Uterus (tissue), 4 donors: ENCODE measurements around the gene FKBP7. TPM values are rescaled to one million over a fixed set of nuclear protein-coding genes. Genes with fewer than 3 reads are reported as not detected.
A peak's percentile ranks its signal among the peaks of the same experiment; 100 is the strongest.

Experiments used
- DNase-seq, 2 donors: peaks; one replicate each; pipeline ENCODE4 v3.0.0-alpha.2; 2019 to 2020
- H3K27ac ChIP-seq, 2 donors: fragments of 200-600 bp; sonication (generic); 1 replicate in 1 of 2; 2 replicates in 1 of 2; pipeline ENCODE4 v1.5.1; 2016 to 2018
- H3K27me3 ChIP-seq, 2 donors: fragments of 200-600 bp; sonication (generic); one replicate each; pipeline ENCODE4 v1.5.1; 2018 to 2019; ENCODE audit warnings: control low read depth in 1 of 2
- H3K36me3 ChIP-seq, 2 donors: fragments of 200-600 bp; sonication (generic); one replicate each; pipeline ENCODE4 v1.5.1; 2019; ENCODE audit warnings: control low read depth in 1 of 2
- H3K4me1 ChIP-seq, 2 donors: fragments of 200-600 bp; sonication (generic); one replicate each; pipeline ENCODE4 v1.5.1; 2018 to 2019; ENCODE audit warnings: control low read depth in 1 of 2
- H3K4me3 ChIP-seq, 2 donors: fragments of 200-600 bp; sonication (generic); 1 replicate in 1 of 2; 2 replicates in 1 of 2; pipeline ENCODE4 v1.5.1; 2018 to 2019; ENCODE audit warnings: mild to moderate bottlenecking in 1 of 2
- H3K9me3 ChIP-seq, 2 donors: fragments of 200-600 bp; sonication (generic); one replicate each; pipeline ENCODE4 v1.5.1; 2019; ENCODE audit warnings: control low read depth in 1 of 2
- CTCF ChIP-seq, 4 experiments: fragments of 200-600 bp in 2 of 4; fragments of 450-650 bp in 2 of 4; sonication (generic) in 2 of 4; IDR thresholded peaks; one replicate each; pipeline ENCODE4 v1.5.1; 2016 to 2019; ENCODE audit warnings: antibody characterized with exemption in 4 of 4, mild to moderate bottlenecking in 2 of 4, moderate library complexity in 1 of 4
- POLR2A ChIP-seq, 2 donors: fragments of 450-650 bp; IDR thresholded peaks; one replicate each; pipeline ENCODE4 v1.6.1; 2016; ENCODE audit warnings: antibody characterized with exemption in 2 of 2, mild to moderate bottlenecking in 1 of 2, moderate library complexity in 1 of 2
- intact Hi-C: fragments of 100-400 bp; cut with DNase I; formaldehyde crosslinking; loops from one replicate; pipeline ENCODE4 v1.15.1; 2023; ENCODE audit warnings: low total_unique reads
- total RNA-seq, 4 donors: library from RNA; depleted of rRNA in 3 of 4; stranded (reverse); fragments of >200 nt in 3 of 4; gene quantifications; one replicate each; pipeline versions ENCODE4 v1.1.0 to v1.2.4, GENCODE V29; 2014 to 2023
- donor health status: DM: yes; HTN: yes; CAD: no.

FKBP7 gene
- total RNA-seq, 4 donors from 2014 or later = 5.4 to 87.2 (median 27.0) TPM

DNA sequence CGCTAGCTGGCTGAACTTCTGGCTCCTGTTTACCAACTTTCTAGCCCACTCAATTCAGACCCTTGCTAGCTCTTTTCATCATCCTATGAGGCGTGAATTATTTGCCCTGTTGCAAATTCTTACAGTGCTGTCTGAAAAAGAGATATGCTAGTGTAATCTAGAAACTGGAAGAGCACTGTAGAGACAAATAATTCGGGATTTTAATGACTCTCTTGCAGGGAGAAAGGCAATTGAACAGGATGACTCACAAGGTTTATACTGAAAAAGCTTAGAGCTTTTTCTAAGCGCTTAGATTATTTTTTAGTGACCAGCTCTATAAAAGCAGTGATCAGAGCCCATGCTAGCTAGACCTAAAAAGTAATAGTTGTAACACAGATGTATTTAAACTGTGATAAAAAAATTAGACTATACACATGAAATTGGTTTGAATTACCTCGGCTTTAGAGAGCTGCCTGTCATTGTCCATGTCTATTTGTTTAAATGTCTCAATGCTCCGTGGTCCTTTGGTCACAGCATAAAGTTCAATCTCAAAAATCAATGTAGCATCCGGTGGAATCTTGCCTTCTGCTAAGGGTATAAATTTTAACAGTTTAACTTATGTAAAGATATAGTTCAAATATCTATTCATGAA, 9.1 kb downstream of the FKBP7 start:
- Histone ChIP-seq H3K9me3 (no peaks in the 10 kb centered on the region), H3K36me3 (no peaks in the 10 kb centered on the region), H3K4me3 (no peak overlapping the region), H3K27me3 (no peaks in the 10 kb centered on the region), H3K4me1 (no peaks in the 10 kb centered on the region), H3K27ac (no peak overlapping the region)
- intact Hi-C loops = no loop called here
- TF ChIP-seq POLR2A (IDR thresholded peaks at IDR 0.05) (no peak), CTCF (IDR thresholded peaks at IDR 0.05) (no peak)
- no peak for DNase-seq

- no peaks in the 10 kb centered on the region for H3K4me1 ChIP-seq
- H3K9me3 ChIP-seq = no peaks in the 10 kb centered on the region
- no peak overlapping the region for H3K27ac ChIP-seq
- no peaks in the 10 kb centered on the region for H3K36me3 ChIP-seq
- no peak for TF ChIP-seq CTCF (IDR thresholded peaks at IDR 0.05)
- intact Hi-C loops = no loop called here
- no peak overlapping the region for H3K4me3 ChIP-seq
- no peaks in the 10 kb centered on the region for H3K27me3 ChIP-seq
- DNase-seq = no peak
Observed at GRCh38 chr2:178457390-178457886, 21.0 kb downstream of the FKBP7 start.

DNA sequence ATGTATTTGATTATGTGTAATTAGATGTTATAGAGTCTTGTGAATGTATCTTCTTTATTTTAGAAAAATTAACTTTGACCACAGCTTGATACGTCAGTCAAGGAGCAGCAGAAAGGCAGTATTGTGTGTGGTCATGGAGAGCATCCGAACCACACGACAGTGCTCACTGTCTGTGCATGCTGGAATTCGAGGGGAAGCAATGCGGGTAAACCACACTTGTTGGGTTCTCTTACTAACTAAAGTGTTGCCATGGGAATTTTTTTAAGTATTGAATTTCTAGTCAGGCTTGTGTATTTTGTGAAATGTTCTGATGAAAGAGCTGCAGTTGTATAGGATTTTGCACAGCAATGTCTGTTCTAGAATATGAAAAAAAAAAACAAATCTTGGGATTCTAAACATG, 22.5 kb downstream of the FKBP7 start:
- intact Hi-C loops = no loop called here
- TF ChIP-seq POLR2A (IDR thresholded peaks at IDR 0.05) = no peak
- no peak for TF ChIP-seq CTCF (IDR thresholded peaks at IDR 0.05)
- DNase-seq = no peak
- Histone ChIP-seq H3K27ac (no peak overlapping the region), H3K27me3 (no peaks in the 10 kb centered on the region), H3K9me3 (no peaks in the 10 kb centered on the region), H3K4me3 (no peak overlapping the region), H3K4me1 (no peaks in the 10 kb centered on the region), H3K36me3 (no peaks in the 10 kb centered on the region)

- intact Hi-C loops = no loop called here
- TF ChIP-seq POLR2A (IDR thresholded peaks at IDR 0.05) (no peak), CTCF (IDR thresholded peaks at IDR 0.05) (no peak)
- no peak overlapping the region for H3K27ac ChIP-seq
Observed at GRCh38 chr2:178452870-178453269, 25.5 kb downstream of the FKBP7 start.

GRCh38 chr2:178452334-178452733, 26.1 kb downstream of the FKBP7 start:
- intact Hi-C loops = no loop called here
- Histone ChIP-seq H3K27ac (peak overlapping the region; percentile 97 to 98), H3K4me3 (no peak overlapping the region)

More at GRCh38 chr2:178452870-178453269, 25.5 kb downstream of the FKBP7 start:
- H3K27me3 ChIP-seq = no peaks in the 10 kb centered on the region
- no peaks in the 10 kb centered on the region for H3K36me3 ChIP-seq
- H3K9me3 ChIP-seq = no peaks in the 10 kb centered on the region
- no peak overlapping the region for H3K4me3 ChIP-seq
- no peak for DNase-seq
- H3K4me1 ChIP-seq = no peaks in the 10 kb centered on the region

More at GRCh38 chr2:178452334-178452733, 26.1 kb downstream of the FKBP7 start:
- TF ChIP-seq CTCF (IDR thresholded peaks at IDR 0.05) = no peak
- no peak for TF ChIP-seq POLR2A (IDR thresholded peaks at IDR 0.05)
- no peaks in the 10 kb centered on the region for H3K27me3 ChIP-seq
- no peaks in the 10 kb centered on the region for H3K9me3 ChIP-seq
- DNase-seq = no peak
- H3K4me1 ChIP-seq = no peaks in the 10 kb centered on the region
- no peaks in the 10 kb centered on the region for H3K36me3 ChIP-seq
